RWPE2 (cell line): ENCODE data around the gene KIF26A.

Experiments used
- ATAC-seq: fragments of 200-7000 bp; cut with Tn5 transposase; 3 replicates; pipeline ENCODE4 v1.9.1; 2021; ENCODE audit warnings: low read depth
- DNase-seq: peaks from one replicate; pipeline ENCODE4 v3.0.0-alpha.2; 2020; ENCODE audit warnings: low spot score
- H3K27ac ChIP-seq: fragments of 450-650 bp; 2 replicates; pipeline ENCODE4 v1.5.1; 2017; ENCODE audit warnings: mild to moderate bottlenecking; ENCODE audit not compliant: poor library complexity, severe bottlenecking
- H3K27me3 ChIP-seq: fragments of 250-450 bp; sonication (Bioruptor Pico); 2 replicates; pipeline ENCODE4 v1.5.1; 2021; ENCODE audit warnings: mild to moderate bottlenecking, moderate library complexity; ENCODE audit not compliant: insufficient read depth, poor library complexity, severe bottlenecking
- H3K36me3 ChIP-seq: fragments of 250-450 bp; sonication (Bioruptor Pico); 2 replicates; pipeline ENCODE4 v1.5.1; 2020; ENCODE audit warnings: low read depth, mild to moderate bottlenecking, moderate library complexity
- H3K4me1 ChIP-seq: fragments of 250-450 bp; sonication (Bioruptor Pico); 2 replicates; pipeline ENCODE4 v1.5.1; 2021; ENCODE audit warnings: mild to moderate bottlenecking, moderate library complexity; ENCODE audit not compliant: insufficient read depth, poor library complexity, severe bottlenecking
- H3K4me3 ChIP-seq: fragments of 250-450 bp; sonication (Bioruptor Pico); 2 replicates; pipeline ENCODE4 v1.5.1; 2021; ENCODE audit warnings: mild to moderate bottlenecking, moderate library complexity; ENCODE audit not compliant: severe bottlenecking
- H3K9me3 ChIP-seq: fragments of 250-450 bp; sonication (Bioruptor Pico); 2 replicates; pipeline ENCODE4 v1.5.1; 2021; ENCODE audit warnings: mild to moderate bottlenecking, moderate library complexity; ENCODE audit not compliant: severe bottlenecking
- TF ChIP-seq, protein P1 (sequence below): fragments of 450-650 bp; IDR thresholded peaks from one replicate; pipeline ENCODE4 v1.5.1; 2017; ENCODE audit warnings: mild to moderate bottlenecking, moderate library complexity; ENCODE audit not compliant: poor library complexity, severe bottlenecking

Gene KIF26A

GRCh38 chr14:104221636-104222369, 83.4 kb downstream of the KIF26A start:
- TF ChIP-seq, protein P1, sequence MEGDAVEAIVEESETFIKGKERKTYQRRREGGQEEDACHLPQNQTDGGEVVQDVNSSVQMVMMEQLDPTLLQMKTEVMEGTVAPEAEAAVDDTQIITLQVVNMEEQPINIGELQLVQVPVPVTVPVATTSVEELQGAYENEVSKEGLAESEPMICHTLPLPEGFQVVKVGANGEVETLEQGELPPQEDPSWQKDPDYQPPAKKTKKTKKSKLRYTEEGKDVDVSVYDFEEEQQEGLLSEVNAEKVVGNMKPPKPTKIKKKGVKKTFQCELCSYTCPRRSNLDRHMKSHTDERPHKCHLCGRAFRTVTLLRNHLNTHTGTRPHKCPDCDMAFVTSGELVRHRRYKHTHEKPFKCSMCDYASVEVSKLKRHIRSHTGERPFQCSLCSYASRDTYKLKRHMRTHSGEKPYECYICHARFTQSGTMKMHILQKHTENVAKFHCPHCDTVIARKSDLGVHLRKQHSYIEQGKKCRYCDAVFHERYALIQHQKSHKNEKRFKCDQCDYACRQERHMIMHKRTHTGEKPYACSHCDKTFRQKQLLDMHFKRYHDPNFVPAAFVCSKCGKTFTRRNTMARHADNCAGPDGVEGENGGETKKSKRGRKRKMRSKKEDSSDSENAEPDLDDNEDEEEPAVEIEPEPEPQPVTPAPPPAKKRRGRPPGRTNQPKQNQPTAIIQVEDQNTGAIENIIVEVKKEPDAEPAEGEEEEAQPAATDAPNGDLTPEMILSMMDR = no peak
- no peaks in the 10 kb centered on the region for H3K4me1 ChIP-seq
- no peak for ATAC-seq
- H3K27ac ChIP-seq = no peak overlapping the region
- DNase-seq = peak; percentile 57
- peaks cover 30% of the 10 kb centered on the region for H3K27me3 ChIP-seq
- H3K9me3 ChIP-seq = no peaks in the 10 kb centered on the region
- H3K36me3 ChIP-seq = no peaks in the 10 kb centered on the region
- H3K4me3 ChIP-seq = no peak overlapping the region

- Histone ChIP-seq H3K4me1 (no peaks in the 10 kb centered on the region), H3K27me3 (peaks cover 30% of the 10 kb centered on the region), H3K4me3 (no peak overlapping the region), H3K27ac (no peak overlapping the region), H3K9me3 (peaks cover 2% of the 10 kb centered on the region), H3K36me3 (no peaks in the 10 kb centered on the region)
- DNase-seq = peak; percentile 54
- TF ChIP-seq, protein P1 = no peak
- no peak for ATAC-seq
These were observed 84.1 kb downstream of the KIF26A start for GRCh38 chr14:104222396-104223036.

DNA sequence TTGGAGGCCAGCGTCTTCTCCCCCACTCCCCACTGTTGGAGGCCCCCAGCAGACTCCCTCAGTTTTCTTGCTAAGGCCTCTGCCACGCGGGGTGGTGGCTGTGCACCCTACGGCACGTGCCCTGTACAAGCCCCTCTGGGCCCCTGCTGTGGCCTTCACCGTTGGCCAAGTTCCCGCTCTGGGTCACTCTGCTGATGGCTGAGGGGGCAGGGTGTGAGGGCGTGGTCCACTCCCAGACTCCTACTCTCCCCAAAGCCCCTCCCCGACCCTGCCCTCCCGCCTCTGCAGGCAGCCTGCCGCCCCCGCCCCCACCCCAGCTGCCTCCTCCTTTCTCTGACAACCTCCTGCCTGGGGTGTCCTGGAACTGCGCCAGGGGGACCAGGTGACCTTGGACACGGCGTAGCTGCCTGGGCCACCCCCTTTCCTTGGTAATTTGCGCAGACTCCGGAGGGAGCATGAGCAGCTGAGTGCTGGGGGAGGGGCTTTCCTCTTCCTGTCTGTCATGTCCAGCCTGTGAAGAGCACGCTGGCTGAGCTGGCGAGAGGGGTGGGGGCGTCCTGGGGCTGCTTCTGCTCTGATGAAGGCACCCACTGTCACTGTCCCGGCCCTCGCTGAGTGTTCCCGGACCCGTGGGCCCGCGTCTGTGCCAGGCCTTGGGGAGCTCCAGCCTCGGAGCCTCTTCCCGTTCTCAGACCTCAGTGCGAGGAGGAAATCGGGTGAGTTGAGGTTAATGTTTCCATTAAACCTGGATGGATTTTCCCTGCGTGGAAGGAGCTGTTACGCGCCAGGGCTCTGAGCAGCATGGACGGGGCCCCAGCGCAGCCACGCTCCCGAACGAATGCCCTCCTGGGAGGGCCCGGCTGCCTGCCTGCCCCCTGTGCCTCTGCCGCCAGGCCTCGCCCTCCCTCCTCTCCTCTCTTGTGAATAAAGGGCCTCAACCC, 85.0 kb downstream of the KIF26A start:
- ATAC-seq = no peak
- TF ChIP-seq, protein P1 = no peak
- Histone ChIP-seq H3K4me3 (no peak overlapping the region), H3K4me1 (no peaks in the 10 kb centered on the region), H3K36me3 (no peaks in the 10 kb centered on the region), H3K27ac (no peak overlapping the region), H3K27me3 (peaks cover 29% of the 10 kb centered on the region), H3K9me3 (peaks cover 2% of the 10 kb centered on the region)
- no peak for DNase-seq

DNA sequence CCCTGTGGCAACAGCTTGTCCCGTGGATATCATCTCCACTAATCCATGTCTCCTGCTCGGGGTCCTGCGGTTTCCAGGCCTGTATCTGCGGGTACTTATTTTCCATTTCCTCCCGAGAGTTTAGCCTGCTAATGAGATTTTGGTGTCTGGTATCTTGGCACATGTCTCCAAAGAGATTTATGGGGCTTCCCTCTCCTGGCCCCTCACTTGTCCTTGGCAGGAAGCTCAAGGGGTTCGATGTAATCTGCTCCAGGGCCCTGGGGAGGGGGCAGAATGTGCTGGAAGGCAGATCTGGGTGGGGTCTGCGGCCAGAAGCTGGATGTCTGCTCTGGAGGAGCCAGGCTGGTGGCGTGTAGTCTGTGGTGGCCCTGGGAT, 85.7 kb downstream of the KIF26A start:
- TF ChIP-seq, protein P1 = no peak
- no peaks in the 10 kb centered on the region for H3K36me3 ChIP-seq
- peaks cover 22% of the 10 kb centered on the region for H3K27me3 ChIP-seq
- DNase-seq (no peak), ATAC-seq (no peak)
- H3K4me1 ChIP-seq = no peaks in the 10 kb centered on the region
- peaks cover 2% of the 10 kb centered on the region for H3K9me3 ChIP-seq
- H3K27ac ChIP-seq = no peak overlapping the region
- H3K4me3 ChIP-seq = no peak overlapping the region
